Stimulated activated memory B cell treated with anti-CD40 and anti-IgM and Interleukin-4, amounts not matched to agents 10 μg/mL and 1 μg/mL and 100 μg/mL, for 72 hours (primary cell): ENCODE measurements around the gene SMC3.

Experiments used
- ATAC-seq: fragments of 150-1000 bp; cut with Tn5 transposase; 2 replicates; pipeline ENCODE4 v1.10.0; 2021
- H3K27ac Mint-ChIP-seq: one replicate; pipeline ENCODE4 v1.8.0; 2022; ENCODE audit warnings: mild to moderate bottlenecking, mixed read lengths
- H3K27me3 Mint-ChIP-seq: one replicate; pipeline ENCODE4 v1.8.0; 2022; ENCODE audit warnings: mixed read lengths
- H3K36me3 Mint-ChIP-seq: one replicate; pipeline ENCODE4 v1.8.0; 2022; ENCODE audit warnings: mixed read lengths
- H3K4me1 Mint-ChIP-seq: one replicate; pipeline ENCODE4 v1.8.0; 2022; ENCODE audit warnings: mixed read lengths
- H3K4me3 Mint-ChIP-seq: one replicate; pipeline ENCODE4 v1.8.0; 2022; ENCODE audit warnings: mild to moderate bottlenecking, moderate library complexity, mixed read lengths
- H3K9me3 Mint-ChIP-seq: one replicate; pipeline ENCODE4 v1.8.0; 2022; ENCODE audit warnings: mixed read lengths

The SMC3 gene

GRCh38 chr10:110560012-110560411 lies 7.5 kb upstream of the SMC3 start:
- Mint-ChIP-seq H3K9me3 (no peaks in the 10 kb centered on the region), H3K27me3 (peaks cover 15% of the 10 kb centered on the region), H3K4me3 (no peak overlapping the region), H3K27ac (no peak overlapping the region), H3K36me3 (no peaks in the 10 kb centered on the region), H3K4me1 (peaks cover 6% of the 10 kb centered on the region)
- ATAC-seq, result no peak

GRCh38 chr10:110561292-110561691 lies 6.2 kb upstream of the SMC3 start:
- Mint-ChIP-seq H3K4me3 (no peak overlapping the region), H3K9me3 (no peaks in the 10 kb centered on the region), H3K27ac (no peak overlapping the region), H3K27me3 (peaks cover 15% of the 10 kb centered on the region), H3K36me3 (no peaks in the 10 kb centered on the region), H3K4me1 (peaks cover 6% of the 10 kb centered on the region)
- no peak for ATAC-seq

GRCh38 chr10:110562348-110562747 lies 5.1 kb upstream of the SMC3 start:
- H3K27me3 Mint-ChIP-seq, result peaks cover 15% of the 10 kb centered on the region
- no peak for ATAC-seq
- H3K27ac Mint-ChIP-seq, result no peak overlapping the region
- no peaks in the 10 kb centered on the region for H3K9me3 Mint-ChIP-seq
- no peak overlapping the region for H3K4me3 Mint-ChIP-seq
- H3K4me1 Mint-ChIP-seq, result peaks cover under 1% of the 10 kb centered on the region
- H3K36me3 Mint-ChIP-seq, result no peaks in the 10 kb centered on the region

GRCh38 chr10:110563132-110563531 lies 4.4 kb upstream of the SMC3 start:
- H3K4me3 Mint-ChIP-seq, result no peak overlapping the region
- H3K4me1 Mint-ChIP-seq, result no peaks in the 10 kb centered on the region
- no peak for ATAC-seq
- no peak overlapping the region for H3K27ac Mint-ChIP-seq
- H3K9me3 Mint-ChIP-seq, result no peaks in the 10 kb centered on the region
- peaks cover 15% of the 10 kb centered on the region for H3K27me3 Mint-ChIP-seq
- no peaks in the 10 kb centered on the region for H3K36me3 Mint-ChIP-seq

- Mint-ChIP-seq H3K36me3 (peaks cover 9% of the 10 kb centered on the region), H3K4me1 (peaks cover 10% of the 10 kb centered on the region), H3K27ac (peak overlapping the region; percentile 99), H3K4me3 (peak overlapping the region; percentile 89), H3K27me3 (no peaks in the 10 kb centered on the region), H3K9me3 (no peaks in the 10 kb centered on the region)
- ATAC-seq, result no peak
These were observed 859 bp upstream of the SMC3 start for GRCh38 chr10:110566472-110567200.

- H3K9me3 Mint-ChIP-seq, result no peaks in the 10 kb centered on the region
- no peaks in the 10 kb centered on the region for H3K27me3 Mint-ChIP-seq
- peak; percentile 67 for ATAC-seq
- H3K4me1 Mint-ChIP-seq, result peaks cover 20% of the 10 kb centered on the region
- H3K36me3 Mint-ChIP-seq, result peaks cover 9% of the 10 kb centered on the region
- peak overlapping the region; percentile 99 for H3K27ac Mint-ChIP-seq
- H3K4me3 Mint-ChIP-seq, result peak overlapping the region; percentile 89
These were observed 700 bp downstream of the SMC3 start for GRCh38 chr10:110568055-110568735.

- Mint-ChIP-seq H3K27me3 (no peaks in the 10 kb centered on the region), H3K4me1 (peaks cover 20% of the 10 kb centered on the region), H3K36me3 (peaks cover 9% of the 10 kb centered on the region), H3K4me3 (no peak overlapping the region), H3K9me3 (no peaks in the 10 kb centered on the region), H3K27ac (no peak overlapping the region)
- ATAC-seq, result no peak
These were observed 1.6 kb downstream of the SMC3 start for GRCh38 chr10:110569122-110569521.

- Mint-ChIP-seq H3K36me3 (peaks cover 9% of the 10 kb centered on the region), H3K4me1 (peaks cover 25% of the 10 kb centered on the region), H3K4me3 (no peak overlapping the region), H3K27ac (no peak overlapping the region), H3K9me3 (no peaks in the 10 kb centered on the region), H3K27me3 (no peaks in the 10 kb centered on the region)
- no peak for ATAC-seq
These were observed 2.2 kb downstream of the SMC3 start for GRCh38 chr10:110569736-110570135.

- no peak for ATAC-seq
- Mint-ChIP-seq H3K9me3 (no peaks in the 10 kb centered on the region), H3K27ac (no peak overlapping the region), H3K4me3 (no peak overlapping the region), H3K27me3 (no peaks in the 10 kb centered on the region), H3K4me1 (peaks cover 25% of the 10 kb centered on the region), H3K36me3 (peaks cover 15% of the 10 kb centered on the region)
These were observed 3.7 kb downstream of the SMC3 start for GRCh38 chr10:110571093-110571743.

GRCh38 chr10:110572862-110573261 lies 5.4 kb downstream of the SMC3 start:
- Mint-ChIP-seq H3K9me3 (no peaks in the 10 kb centered on the region), H3K4me3 (no peak overlapping the region), H3K4me1 (peaks cover 25% of the 10 kb centered on the region), H3K27ac (no peak overlapping the region), H3K27me3 (no peaks in the 10 kb centered on the region), H3K36me3 (peaks cover 15% of the 10 kb centered on the region)
- ATAC-seq, result no peak

- Mint-ChIP-seq H3K27ac (no peak overlapping the region), H3K4me1 (peaks cover 24% of the 10 kb centered on the region), H3K4me3 (no peak overlapping the region), H3K36me3 (peaks cover 30% of the 10 kb centered on the region), H3K9me3 (no peaks in the 10 kb centered on the region), H3K27me3 (no peaks in the 10 kb centered on the region)
- no peak for ATAC-seq
These were observed 6.9 kb downstream of the SMC3 start for GRCh38 chr10:110574420-110574819.

- no peak for ATAC-seq
- peaks cover 24% of the 10 kb centered on the region for H3K36me3 Mint-ChIP-seq
- H3K4me1 Mint-ChIP-seq, result peaks cover 15% of the 10 kb centered on the region
- no peak overlapping the region for H3K4me3 Mint-ChIP-seq
- no peak overlapping the region for H3K27ac Mint-ChIP-seq
- no peaks in the 10 kb centered on the region for H3K9me3 Mint-ChIP-seq
- H3K27me3 Mint-ChIP-seq, result no peaks in the 10 kb centered on the region
These were observed 8.7 kb downstream of the SMC3 start for GRCh38 chr10:110576220-110576619.

GRCh38 chr10:110577056-110577455 lies 9.6 kb downstream of the SMC3 start:
- H3K36me3 Mint-ChIP-seq, result peaks cover 24% of the 10 kb centered on the region
- no peak for ATAC-seq
- peaks cover 13% of the 10 kb centered on the region for H3K4me1 Mint-ChIP-seq
- no peak overlapping the region for H3K27ac Mint-ChIP-seq
- H3K9me3 Mint-ChIP-seq, result no peaks in the 10 kb centered on the region
- no peaks in the 10 kb centered on the region for H3K27me3 Mint-ChIP-seq
- no peak overlapping the region for H3K4me3 Mint-ChIP-seq

- Mint-ChIP-seq H3K27me3 (no peaks in the 10 kb centered on the region), H3K4me1 (no peaks in the 10 kb centered on the region), H3K4me3 (no peak overlapping the region), H3K9me3 (no peaks in the 10 kb centered on the region), H3K27ac (no peak overlapping the region), H3K36me3 (peaks cover 38% of the 10 kb centered on the region)
- no peak for ATAC-seq
These were observed 16.5 kb downstream of the SMC3 start for GRCh38 chr10:110584006-110584405.

- no peaks in the 10 kb centered on the region for H3K9me3 Mint-ChIP-seq
- peaks cover 49% of the 10 kb centered on the region for H3K36me3 Mint-ChIP-seq
- ATAC-seq, result no peak
- no peak overlapping the region for H3K4me3 Mint-ChIP-seq
- H3K27ac Mint-ChIP-seq, result no peak overlapping the region
- no peaks in the 10 kb centered on the region for H3K4me1 Mint-ChIP-seq
- H3K27me3 Mint-ChIP-seq, result no peaks in the 10 kb centered on the region
These were observed 24.3 kb downstream of the SMC3 start for GRCh38 chr10:110591760-110592159.

GRCh38 chr10:110597476-110597875 lies 30.0 kb downstream of the SMC3 start:
- H3K9me3 Mint-ChIP-seq, result no peaks in the 10 kb centered on the region
- no peak overlapping the region for H3K27ac Mint-ChIP-seq
- H3K4me3 Mint-ChIP-seq, result no peak overlapping the region
- no peaks in the 10 kb centered on the region for H3K27me3 Mint-ChIP-seq
- H3K4me1 Mint-ChIP-seq, result no peaks in the 10 kb centered on the region
- no peak for ATAC-seq
- peaks cover 42% of the 10 kb centered on the region for H3K36me3 Mint-ChIP-seq
